NT2/D1 (cell line): ENCODE results near the gene ZNF474.

Experiments
- YY1 ChIP-seq: IDR thresholded peaks from 2 replicates; pipeline ENCODE4 v1.6.1; 2011; ENCODE audit not compliant: insufficient read length, insufficient read depth
- ZNF274 ChIP-seq: IDR thresholded peaks from 2 replicates; pipeline ENCODE4 v1.6.1; 2011; ENCODE audit warnings: mild to moderate bottlenecking, low read depth, low read length

DNA sequence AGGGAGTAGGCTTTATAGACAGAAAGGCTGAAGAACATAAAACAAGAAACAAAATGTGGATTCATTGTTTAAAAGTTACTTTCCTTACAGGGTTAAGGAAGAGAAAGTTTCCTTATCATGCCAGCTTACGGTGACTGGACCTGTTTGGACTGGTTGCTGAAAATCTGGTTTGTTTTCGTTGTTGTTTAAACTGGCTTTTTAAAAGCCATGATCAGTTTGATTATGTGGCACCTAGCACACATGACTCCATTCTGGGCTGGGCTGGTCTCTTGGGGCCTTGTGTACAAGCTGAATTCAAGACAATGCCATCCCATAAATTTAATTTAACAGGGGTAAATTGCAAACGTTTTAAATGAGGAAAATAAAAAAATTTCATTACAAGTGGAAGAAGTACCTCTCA lies 18.4 kb upstream of the ZNF474 start:
- TF ChIP-seq YY1 (no peak), ZNF274 (no peak)
